ENCODE data around the gene GNG2.

Gene GNG2

DNA sequence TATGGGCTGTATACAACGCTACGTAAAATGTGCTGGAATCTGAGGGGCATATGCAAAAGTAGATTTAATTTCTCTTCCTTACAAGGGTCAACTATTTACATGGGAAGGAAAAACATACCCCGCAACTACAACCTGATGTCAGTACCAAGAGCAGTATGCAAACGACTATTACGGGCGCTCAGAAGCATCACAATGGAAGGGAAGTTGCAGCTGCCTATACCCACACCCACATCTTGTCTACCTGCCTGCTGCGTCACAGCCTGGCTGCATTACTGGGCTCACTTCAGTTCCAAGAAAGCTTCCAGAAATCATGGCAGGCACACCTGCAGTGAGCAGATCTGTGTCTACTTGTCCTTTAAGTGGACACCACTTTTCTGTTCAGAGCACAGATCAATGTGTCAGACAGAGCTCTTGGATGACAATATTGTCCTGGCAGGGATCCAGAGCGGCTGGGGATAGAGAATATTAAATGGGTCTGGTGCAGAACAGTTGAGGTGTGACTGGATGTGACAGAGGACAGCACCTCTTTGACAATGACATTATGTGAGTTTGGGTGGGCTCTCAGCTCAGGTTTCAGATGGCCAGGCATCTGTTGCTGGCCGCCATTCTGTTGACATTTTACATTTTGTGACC lies 41.5 kb upstream of the GNG2 start:
- Histone ChIP-seq H4K8ac (ENCODE audit: low read depth, low read length) (no peak overlapping the region), H3K23ac (ENCODE audit: low read length) (no peak overlapping the region), H2BK12ac (ENCODE audit: low read length) (no peak overlapping the region), H3K79me1 (ENCODE audit: low read length) (no peaks in the 10 kb centered on the region), H2AFZ (ENCODE audit: insufficient read depth, low read length, poor library complexity) (no peak overlapping the region), H2BK5ac (ENCODE audit: low read depth, low read length, poor library complexity) (no peak overlapping the region), H3K79me2 (ENCODE audit: control insufficient read depth, insufficient read depth, low read length, poor library complexity) (no peaks in the 10 kb centered on the region), H3K9ac (ENCODE audit: low read length) (no peak overlapping the region), H3K27ac (ENCODE audit: low read depth, low read length) (no peak overlapping the region), H3K4ac (ENCODE audit: low read depth, low read length) (no peak overlapping the region), H4K12ac (ENCODE audit: low read depth, low read length) (no peak overlapping the region), H2BK120ac (ENCODE audit: insufficient read depth, low read length, poor library complexity) (no peak overlapping the region), H3K9me3 (ENCODE audit: insufficient read depth, low read depth, low read length) (no peaks in the 10 kb centered on the region), H4K91ac (ENCODE audit: low read depth, low read length) (no peak overlapping the region), H3K4me3 (ENCODE audit: low read depth, low read length) (no peak overlapping the region), H3K27me3 (ENCODE audit: insufficient read depth, low read length) (no peaks in the 10 kb centered on the region), H2AK5ac (ENCODE audit: low read length) (no peak overlapping the region), H3K4me2 (ENCODE audit: low read length) (no peak overlapping the region), H3K4me1 (ENCODE audit: control insufficient read depth in 1 of 2, insufficient read depth in 2 of 2, low read length in 2 of 2) (no peaks in the 10 kb centered on the region), H3K18ac (ENCODE audit: low read length) (no peak overlapping the region), H3K36me3 (ENCODE audit: control insufficient read depth in 1 of 2, insufficient read depth in 2 of 2, low read length in 2 of 2) (no peaks in the 10 kb centered on the region), H3K14ac (ENCODE audit: low read length) (no peak overlapping the region)
- no CpG with 5 or more reads among the region's 9 CpGs for WGBS (ENCODE audit: extremely low coverage, insufficient coverage, insufficient read length)
- DNase-seq, result no peak

DNA sequence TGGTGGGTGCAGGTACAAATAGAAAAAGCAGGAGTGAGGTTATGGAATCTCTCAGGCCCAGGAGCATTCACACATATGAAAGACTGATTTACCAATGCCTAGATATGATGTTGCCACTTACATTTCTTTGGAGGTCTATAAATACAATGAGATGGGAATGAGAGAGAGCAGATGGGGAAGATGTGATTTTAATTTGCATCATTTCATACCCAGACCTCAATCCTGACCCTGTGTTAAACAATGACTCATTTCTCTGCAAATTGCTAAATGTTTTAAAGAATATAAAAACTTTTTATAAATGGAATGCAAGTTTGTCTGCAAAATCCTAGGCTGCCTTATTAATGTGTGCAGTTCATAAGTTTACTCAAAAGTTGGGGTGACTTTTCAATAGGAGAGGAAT lies 38.6 kb upstream of the GNG2 start:
- Histone ChIP-seq H3K23ac (ENCODE audit: low read length) (no peak overlapping the region), H3K4me2 (ENCODE audit: low read length) (no peak overlapping the region), H3K4me3 (ENCODE audit: low read depth, low read length) (no peak overlapping the region), H2AK5ac (ENCODE audit: low read length) (no peak overlapping the region), H3K79me2 (ENCODE audit: control insufficient read depth, insufficient read depth, low read length, poor library complexity) (no peaks in the 10 kb centered on the region), H4K91ac (ENCODE audit: low read depth, low read length) (no peak overlapping the region), H3K4ac (ENCODE audit: low read depth, low read length) (no peak overlapping the region), H3K27ac (ENCODE audit: low read depth, low read length) (no peak overlapping the region), H3K4me1 (ENCODE audit: control insufficient read depth in 1 of 2, insufficient read depth in 2 of 2, low read length in 2 of 2) (no peaks in the 10 kb centered on the region), H4K12ac (ENCODE audit: low read depth, low read length) (no peak overlapping the region), H3K36me3 (ENCODE audit: control insufficient read depth in 1 of 2, insufficient read depth in 2 of 2, low read length in 2 of 2) (no peaks in the 10 kb centered on the region), H2BK5ac (ENCODE audit: low read depth, low read length, poor library complexity) (no peak overlapping the region), H4K8ac (ENCODE audit: low read depth, low read length) (no peak overlapping the region), H3K9ac (ENCODE audit: low read length) (no peak overlapping the region), H2AFZ (ENCODE audit: insufficient read depth, low read length, poor library complexity) (no peak overlapping the region), H3K9me3 (ENCODE audit: insufficient read depth, low read depth, low read length) (no peaks in the 10 kb centered on the region), H3K79me1 (ENCODE audit: low read length) (no peaks in the 10 kb centered on the region), H2BK120ac (ENCODE audit: insufficient read depth, low read length, poor library complexity) (no peak overlapping the region), H3K27me3 (ENCODE audit: insufficient read depth, low read length) (no peaks in the 10 kb centered on the region), H3K14ac (ENCODE audit: low read length) (no peak overlapping the region), H3K18ac (ENCODE audit: low read length) (no peak overlapping the region), H2BK12ac (ENCODE audit: low read length) (no peak overlapping the region)
- no peak for DNase-seq

DNA sequence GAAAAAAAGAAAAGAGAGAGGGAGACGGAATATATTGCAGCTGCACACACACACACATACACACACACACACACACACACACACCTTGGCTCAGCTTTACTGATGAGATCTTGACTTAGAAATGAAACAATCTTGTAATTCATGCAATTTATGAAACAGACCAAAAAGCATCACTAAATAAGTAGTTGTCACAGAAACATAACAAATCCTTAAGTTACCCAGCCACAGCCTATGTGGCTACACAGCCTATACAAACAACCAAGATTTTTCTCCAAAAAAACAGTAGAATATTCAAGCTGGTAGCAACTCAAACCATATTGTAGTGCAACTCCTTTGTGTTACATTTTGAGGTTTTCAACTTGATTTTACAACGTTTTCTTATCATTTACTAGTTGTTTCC lies 37.9 kb upstream of the GNG2 start:
- H3K9ac ChIP-seq (ENCODE audit: low read length), result no peak overlapping the region
- no peak for DNase-seq
- no peaks in the 10 kb centered on the region for H3K27me3 ChIP-seq (ENCODE audit: insufficient read depth, low read length)
- no peak overlapping the region for H3K4me3 ChIP-seq (ENCODE audit: low read depth, low read length)
- no peak overlapping the region for H3K27ac ChIP-seq (ENCODE audit: low read depth, low read length)
- H2AK5ac ChIP-seq (ENCODE audit: low read length), result no peak overlapping the region
- H2BK12ac ChIP-seq (ENCODE audit: low read length), result no peak overlapping the region
- H2AFZ ChIP-seq (ENCODE audit: insufficient read depth, low read length, poor library complexity), result no peak overlapping the region
- no peaks in the 10 kb centered on the region for H3K9me3 ChIP-seq (ENCODE audit: insufficient read depth, low read depth, low read length)
- no peak overlapping the region for H3K18ac ChIP-seq (ENCODE audit: low read length)
- no peak overlapping the region for H4K8ac ChIP-seq (ENCODE audit: low read depth, low read length)
- no peak overlapping the region for H2BK5ac ChIP-seq (ENCODE audit: low read depth, low read length, poor library complexity)
- H4K91ac ChIP-seq (ENCODE audit: low read depth, low read length), result no peak overlapping the region
- H3K4me2 ChIP-seq (ENCODE audit: low read length), result no peak overlapping the region
- H3K4ac ChIP-seq (ENCODE audit: low read depth, low read length), result no peak overlapping the region
- no peak overlapping the region for H2BK120ac ChIP-seq (ENCODE audit: insufficient read depth, low read length, poor library complexity)
- no peak overlapping the region for H4K12ac ChIP-seq (ENCODE audit: low read depth, low read length)
- no peaks in the 10 kb centered on the region for H3K79me2 ChIP-seq (ENCODE audit: control insufficient read depth, insufficient read depth, low read length, poor library complexity)
- H3K4me1 ChIP-seq (ENCODE audit: control insufficient read depth in 1 of 2, insufficient read depth in 2 of 2, low read length in 2 of 2), result no peaks in the 10 kb centered on the region
- H3K36me3 ChIP-seq (ENCODE audit: control insufficient read depth in 1 of 2, insufficient read depth in 2 of 2, low read length in 2 of 2), result no peaks in the 10 kb centered on the region
- no peaks in the 10 kb centered on the region for H3K79me1 ChIP-seq (ENCODE audit: low read length)
- no peak overlapping the region for H3K14ac ChIP-seq (ENCODE audit: low read length)
- no peak overlapping the region for H3K23ac ChIP-seq (ENCODE audit: low read length)
- no CpG with 5 or more reads among the region's 2 CpGs for WGBS (ENCODE audit: extremely low coverage, insufficient coverage, insufficient read length)

DNA sequence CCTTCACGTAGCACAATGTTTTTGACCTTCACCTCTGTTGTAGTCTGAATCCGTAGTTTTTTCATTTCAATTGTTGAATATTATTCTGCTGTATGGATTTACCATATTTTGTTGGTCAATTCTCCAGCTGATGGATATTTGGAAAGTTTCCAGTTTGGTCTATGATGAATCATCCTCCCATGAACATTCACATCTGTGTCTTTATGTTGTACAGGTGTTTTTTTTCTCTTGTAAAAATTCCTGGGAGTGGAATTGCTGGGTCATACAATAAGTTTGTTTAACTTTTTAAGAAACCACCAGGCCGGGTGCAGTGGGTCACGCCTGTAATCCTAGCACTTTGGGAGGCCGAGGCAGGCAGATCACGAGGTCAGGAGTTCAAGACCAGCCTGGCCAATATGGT lies 36.7 kb upstream of the GNG2 start:
- Histone ChIP-seq H3K4me2 (ENCODE audit: low read length) (no peak overlapping the region), H3K27me3 (ENCODE audit: insufficient read depth, low read length) (no peaks in the 10 kb centered on the region), H3K23ac (ENCODE audit: low read length) (no peak overlapping the region), H3K4me3 (ENCODE audit: low read depth, low read length) (no peak overlapping the region), H3K79me1 (ENCODE audit: low read length) (no peaks in the 10 kb centered on the region), H2AFZ (ENCODE audit: insufficient read depth, low read length, poor library complexity) (no peak overlapping the region), H3K36me3 (ENCODE audit: control insufficient read depth in 1 of 2, insufficient read depth in 2 of 2, low read length in 2 of 2) (no peaks in the 10 kb centered on the region), H2BK5ac (ENCODE audit: low read depth, low read length, poor library complexity) (no peak overlapping the region), H3K79me2 (ENCODE audit: control insufficient read depth, insufficient read depth, low read length, poor library complexity) (no peaks in the 10 kb centered on the region), H3K4me1 (ENCODE audit: control insufficient read depth in 1 of 2, insufficient read depth in 2 of 2, low read length in 2 of 2) (no peaks in the 10 kb centered on the region), H3K9me3 (ENCODE audit: insufficient read depth, low read depth, low read length) (no peaks in the 10 kb centered on the region), H3K18ac (ENCODE audit: low read length) (no peak overlapping the region), H3K4ac (ENCODE audit: low read depth, low read length) (no peak overlapping the region), H2AK5ac (ENCODE audit: low read length) (no peak overlapping the region), H3K9ac (ENCODE audit: low read length) (no peak overlapping the region), H4K12ac (ENCODE audit: low read depth, low read length) (no peak overlapping the region), H4K8ac (ENCODE audit: low read depth, low read length) (no peak overlapping the region), H2BK12ac (ENCODE audit: low read length) (no peak overlapping the region), H4K91ac (ENCODE audit: low read depth, low read length) (no peak overlapping the region), H2BK120ac (ENCODE audit: insufficient read depth, low read length, poor library complexity) (no peak overlapping the region), H3K14ac (ENCODE audit: low read length) (no peak overlapping the region), H3K27ac (ENCODE audit: low read depth, low read length) (no peak overlapping the region)
- no peak for DNase-seq
- no CpG with 5 or more reads among the region's 6 CpGs for WGBS (ENCODE audit: extremely low coverage, insufficient coverage, insufficient read length)

Data from trophoblast cell (in vitro differentiated cells and primary cell).